GM18499 (cell line): ENCODE measurements around the gene SLC25A21.
"Not testable (repeated sequence)": the region's sequence is repeated elsewhere in the genome, so short reads cannot be mapped to it uniquely, and the experiment has no call there.

Experiments
- ATAC-seq: cut with Tn5 transposase; IDR thresholded peaks from one replicate; pipeline ENCODE4 v1.9.1; 2021; ENCODE audit warnings: moderate number of reproducible peaks; ENCODE audit not compliant: insufficient read depth, unreplicated experiment

Gene SLC25A21

GRCh38 chr14:37172024-37172869 lies at the start of gene SLC25A21:
Gene SLC25A21, minus strand, starts transcription at chr14:37172606.
- no peak for ATAC-seq

GRCh38 chr14:37221073-37221472 lies 48.7 kb upstream of the SLC25A21 start:
- no peak for ATAC-seq

DNA sequence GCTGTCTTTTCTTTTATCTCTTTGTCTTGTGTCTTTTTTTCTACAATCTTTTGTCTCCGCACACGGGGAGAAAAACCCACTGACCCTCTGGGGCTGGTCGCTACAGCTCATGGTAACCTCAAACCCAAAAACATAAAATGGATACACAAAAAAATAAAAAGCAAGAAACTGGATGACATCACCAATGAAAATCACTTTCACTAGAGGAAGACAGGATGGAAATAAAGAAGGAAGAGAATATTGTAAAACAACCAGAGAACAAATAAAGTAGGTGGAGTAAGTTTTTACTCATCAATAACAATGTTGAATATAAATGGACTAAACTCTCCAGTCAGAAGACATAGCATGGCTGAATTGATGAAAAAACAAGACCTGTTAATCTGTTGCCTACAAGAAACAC lies 42.9 kb upstream of the SLC25A21 start:
- no peak for ATAC-seq

- ATAC-seq: no peak
Measured at GRCh38 chr14:37213016-37213415, 40.6 kb upstream of the SLC25A21 start.

DNA sequence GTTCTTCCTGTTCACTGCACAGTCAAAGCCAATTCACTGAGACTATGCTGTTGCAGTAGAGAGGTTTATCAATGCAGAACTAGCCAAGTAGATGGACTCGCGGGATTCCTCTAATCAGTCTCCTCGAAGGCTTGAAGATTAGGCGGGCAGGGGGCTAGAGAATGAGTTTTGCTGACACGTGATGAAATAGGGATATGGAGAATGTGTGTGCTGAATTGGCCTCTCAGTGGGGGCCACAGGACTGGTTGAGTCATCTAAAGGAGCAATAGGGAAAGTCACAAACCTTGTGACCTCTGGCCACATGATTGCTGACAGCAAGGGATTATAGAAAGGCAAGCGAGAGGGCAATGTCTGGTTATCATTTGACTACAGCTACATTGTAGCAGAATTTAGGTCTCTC lies 38.0 kb upstream of the SLC25A21 start:
- ATAC-seq: no peak

DNA sequence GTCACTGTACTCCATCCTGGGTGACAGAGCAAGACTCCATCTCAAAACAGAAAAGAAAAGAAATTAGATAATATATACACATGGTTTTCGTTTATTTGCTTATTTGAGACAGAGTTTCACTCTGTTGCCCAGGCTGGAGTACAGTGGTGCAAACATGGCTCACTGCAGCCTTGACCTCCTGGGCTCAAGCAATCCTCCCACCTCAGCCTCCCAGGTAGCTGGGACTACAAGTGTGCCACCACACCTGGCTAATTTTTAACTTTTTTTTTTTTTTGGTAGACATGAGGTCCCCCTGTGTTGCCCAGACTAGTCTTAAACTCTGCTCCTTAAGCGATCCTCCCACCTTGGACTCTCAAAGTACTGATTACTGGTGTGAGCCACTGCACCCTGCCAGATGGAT lies 37.2 kb upstream of the SLC25A21 start:
- ATAC-seq: not testable (repeated sequence)

DNA sequence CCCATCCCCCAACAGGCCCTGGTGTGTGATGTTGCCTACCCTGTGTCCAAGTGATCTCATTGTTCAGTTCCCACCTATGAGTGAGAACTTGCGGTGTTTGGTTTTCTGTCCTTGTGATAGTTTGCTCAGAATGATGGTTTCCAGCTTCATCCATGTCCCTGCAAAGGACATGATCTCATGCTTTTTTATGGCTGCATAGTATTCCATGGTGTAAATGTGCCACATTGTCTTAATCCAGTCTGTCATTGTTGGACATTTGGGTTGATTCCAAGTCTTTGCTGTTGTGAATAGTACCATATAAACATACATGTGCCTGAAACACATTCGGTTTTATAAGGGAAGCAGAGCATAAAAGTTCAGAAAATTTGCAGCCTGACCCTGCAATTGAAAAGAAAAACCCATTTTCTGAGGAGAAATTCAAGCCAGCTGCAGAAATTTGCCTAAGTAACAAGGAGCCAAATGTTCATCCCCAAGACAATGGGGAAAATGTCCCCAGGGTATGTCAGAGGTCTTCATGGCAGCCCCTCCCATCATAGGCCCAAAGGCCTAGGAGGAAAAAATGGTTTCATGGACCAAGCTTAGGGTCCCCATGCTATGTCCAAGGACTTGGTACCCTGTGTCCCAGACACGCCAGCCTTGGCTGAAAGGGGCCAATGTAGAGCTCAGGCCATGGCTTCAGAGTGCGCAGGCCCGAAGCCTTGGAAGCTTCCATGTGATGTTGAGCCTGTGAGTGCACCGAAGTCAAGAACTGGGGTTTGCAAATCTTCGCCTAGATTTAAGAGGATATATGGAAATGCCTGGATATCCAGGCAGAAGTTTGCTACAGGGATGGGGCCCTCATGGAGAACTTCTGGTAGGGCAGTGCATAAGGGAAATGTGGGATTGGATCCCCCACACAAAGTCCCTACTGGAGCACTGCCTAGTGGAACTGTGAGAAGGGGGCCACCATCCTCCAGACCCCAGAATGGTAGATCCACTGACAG lies 33.5 kb upstream of the SLC25A21 start:
- ATAC-seq: not testable (repeated sequence)

DNA sequence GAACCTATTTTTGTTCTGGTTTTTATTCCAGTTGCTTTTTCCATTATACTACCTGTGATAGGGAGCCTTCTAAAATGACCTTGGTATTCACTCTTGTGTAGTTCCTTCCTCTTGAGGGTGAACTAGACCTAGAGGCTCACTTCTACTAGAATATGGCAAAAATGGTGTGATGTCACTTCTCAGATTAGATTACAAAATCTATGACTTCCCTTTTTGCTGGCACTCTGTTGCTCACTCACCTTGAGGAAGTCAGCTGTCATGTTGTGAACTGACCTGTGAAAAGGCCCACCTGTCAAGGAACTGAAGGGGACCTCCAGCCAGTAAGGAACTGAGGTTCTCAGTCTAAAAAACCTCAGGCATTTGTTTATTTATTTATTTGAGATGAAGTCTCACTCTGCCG lies 31.0 kb upstream of the SLC25A21 start:
- no peak for ATAC-seq

DNA sequence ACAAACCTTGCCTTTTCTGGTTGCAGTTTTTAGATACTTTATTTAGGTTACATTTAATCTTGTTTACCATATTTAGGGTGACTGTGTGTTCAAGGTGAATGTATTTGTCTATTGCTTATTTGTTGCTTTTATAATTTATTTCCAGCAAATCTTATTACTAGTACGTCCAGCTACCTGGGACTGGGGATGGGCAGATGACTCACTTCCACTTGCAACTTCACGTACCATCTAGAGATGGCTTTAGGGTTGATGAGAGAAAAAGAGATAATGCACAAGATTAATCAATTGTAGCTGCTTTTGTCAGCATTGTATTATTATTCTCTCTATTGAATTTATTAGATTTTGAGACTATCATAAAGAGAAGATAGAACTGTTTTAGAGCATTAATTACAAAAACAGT lies 30.4 kb upstream of the SLC25A21 start:
- ATAC-seq: no peak

DNA sequence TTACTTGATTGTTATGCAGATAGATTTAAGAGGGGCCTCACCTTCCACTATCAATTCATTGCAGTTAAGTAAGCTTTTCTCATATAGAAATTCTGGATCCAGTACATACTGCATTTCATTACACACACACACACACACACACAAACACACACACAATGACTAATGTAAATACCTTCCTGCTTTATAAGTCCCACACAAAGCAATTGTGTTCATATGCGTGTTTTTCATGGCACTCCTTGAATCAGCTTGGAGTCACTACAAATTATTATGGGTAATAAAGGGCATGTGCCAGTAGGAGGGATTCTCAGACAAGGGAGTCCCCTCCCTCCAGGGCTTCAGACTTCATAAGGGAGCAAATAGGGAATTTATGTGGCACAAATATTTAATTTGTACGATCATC lies 29.9 kb upstream of the SLC25A21 start:
- ATAC-seq: no peak

GRCh38 chr14:37201724-37202123 lies 29.3 kb upstream of the SLC25A21 start:
- no peak for ATAC-seq

DNA sequence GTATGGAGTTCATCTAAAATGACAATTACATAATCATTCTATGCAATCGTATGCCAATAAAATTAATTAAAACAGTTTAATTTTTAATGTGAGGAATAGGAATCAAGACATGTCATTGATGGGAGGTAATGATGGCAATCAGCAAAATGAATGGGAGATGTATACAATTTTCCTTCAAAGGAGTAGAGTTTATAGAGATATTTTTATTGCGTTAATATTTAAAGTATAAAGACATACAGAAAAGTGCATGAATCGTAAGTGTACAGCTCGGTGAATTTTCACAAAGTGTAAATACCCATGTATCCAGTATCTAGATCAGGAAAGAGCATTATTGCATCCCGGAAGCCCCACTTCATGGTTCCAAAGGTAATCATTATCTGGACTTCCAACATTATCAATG lies 26.5 kb upstream of the SLC25A21 start:
- no peak for ATAC-seq

GRCh38 chr14:37198273-37198598 lies 25.8 kb upstream of the SLC25A21 start:
- no peak for ATAC-seq

GRCh38 chr14:37197421-37198272 lies 25.2 kb upstream of the SLC25A21 start, which contains the start of gene MIPOL1:
Gene MIPOL1, plus strand, starts transcription at chr14:37197937. Its CDS starts 49,952 bp downstream, at chr14:37247889.
- ATAC-seq: no peak

DNA sequence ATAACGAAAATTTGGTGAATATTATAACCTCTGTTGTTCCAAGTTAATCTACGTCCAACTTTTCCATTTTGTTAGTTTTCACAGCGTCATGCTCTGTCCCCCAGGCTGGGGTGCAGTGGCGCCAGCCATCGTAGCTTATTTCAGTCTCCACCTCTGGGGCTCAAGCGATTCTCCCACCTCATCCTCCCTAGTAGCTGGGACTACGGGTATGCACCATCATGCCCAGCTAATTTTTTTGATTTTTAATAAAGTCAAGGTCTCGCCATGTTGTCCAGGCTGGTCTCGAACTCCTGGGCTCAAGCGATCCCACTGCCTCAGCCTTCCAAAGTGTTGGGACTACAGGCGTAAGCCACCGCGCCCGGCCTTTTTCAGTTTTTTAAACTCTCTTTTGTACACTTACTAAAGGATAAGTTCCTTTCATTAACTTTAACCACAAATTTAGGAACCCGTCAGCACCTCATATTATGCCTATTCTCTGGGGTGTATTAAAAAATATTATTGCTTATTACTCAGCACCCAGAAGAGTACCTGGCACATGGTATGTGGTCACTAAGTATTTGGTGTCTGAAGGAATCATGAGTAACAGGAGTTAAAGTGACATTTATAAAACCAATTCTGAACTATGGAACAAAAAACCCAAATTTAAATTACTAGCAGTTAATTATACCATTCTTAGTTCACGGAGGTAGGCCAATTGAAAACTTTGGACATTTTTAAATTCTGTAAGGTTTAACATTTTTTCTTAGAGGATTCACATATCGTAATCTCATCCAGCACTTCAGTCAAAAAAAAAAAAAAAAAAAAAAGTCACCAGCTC lies 24.4 kb upstream of the SLC25A21 start:
- ATAC-seq: no peak

DNA sequence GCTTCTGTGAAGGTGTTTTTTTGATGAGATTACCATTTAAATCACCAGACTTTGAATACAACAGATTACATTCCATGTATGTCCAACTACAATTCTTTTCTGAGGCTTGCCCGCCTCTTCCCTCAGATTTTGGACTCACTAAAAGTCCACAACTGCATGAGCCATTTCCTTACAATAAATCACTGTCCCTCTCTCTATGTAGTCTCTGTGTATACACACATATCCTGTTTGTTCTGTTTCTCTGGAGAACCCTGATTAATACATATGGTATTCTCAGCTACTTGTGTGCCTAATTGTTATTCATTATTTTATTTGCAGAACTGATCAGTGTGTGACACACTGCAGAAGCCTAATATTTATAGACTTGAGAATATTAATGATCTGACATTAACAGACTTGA lies 22.9 kb upstream of the SLC25A21 start:
- ATAC-seq: no peak

DNA sequence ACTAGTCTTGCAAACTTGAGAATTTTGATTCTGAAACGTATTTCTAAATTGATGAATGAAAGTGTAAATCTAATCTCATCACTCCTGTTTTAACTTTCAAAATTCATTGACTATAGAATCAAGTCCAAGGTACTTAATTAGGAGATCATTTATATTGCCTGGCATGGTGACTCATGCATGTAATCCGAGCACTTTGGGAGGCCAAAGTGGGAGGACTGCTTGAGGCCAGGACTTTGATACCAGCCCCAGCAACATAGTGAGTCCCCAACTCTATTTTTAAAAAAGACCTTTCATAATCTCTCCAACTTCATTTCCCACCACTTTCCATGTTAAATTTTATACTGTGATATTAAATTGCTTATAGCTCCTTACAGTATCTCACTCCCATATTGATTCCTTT lies 22.3 kb upstream of the SLC25A21 start:
- ATAC-seq: no peak

GRCh38 chr14:37189733-37190132 lies 17.3 kb upstream of the SLC25A21 start:
- not testable (repeated sequence) for ATAC-seq

- not testable (repeated sequence) for ATAC-seq
Measured at GRCh38 chr14:37187840-37188577, 15.6 kb upstream of the SLC25A21 start.
